ENCODE measurements around the gene CDK7.

DNA sequence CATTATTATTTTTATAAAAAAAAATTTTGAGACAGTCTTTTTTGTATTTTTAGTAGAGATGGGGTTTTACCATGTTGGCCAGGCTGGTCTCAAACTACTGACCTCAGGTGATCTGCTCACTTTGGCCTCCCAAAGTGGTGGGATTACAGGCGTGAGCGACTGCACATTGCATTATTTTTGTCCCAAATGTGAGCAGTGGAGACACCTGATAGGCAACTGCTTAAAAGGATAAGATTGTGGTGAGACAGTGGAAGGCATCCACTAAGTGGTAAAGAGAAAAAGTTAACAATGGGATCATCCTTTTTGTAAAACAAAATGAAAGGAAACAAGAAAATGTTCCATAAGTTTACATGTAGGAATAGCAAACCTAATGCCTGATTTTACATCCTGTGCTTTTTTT lies 47.3 kb upstream of the CDK7 start:
- TF ChIP-seq, protein P1, sequence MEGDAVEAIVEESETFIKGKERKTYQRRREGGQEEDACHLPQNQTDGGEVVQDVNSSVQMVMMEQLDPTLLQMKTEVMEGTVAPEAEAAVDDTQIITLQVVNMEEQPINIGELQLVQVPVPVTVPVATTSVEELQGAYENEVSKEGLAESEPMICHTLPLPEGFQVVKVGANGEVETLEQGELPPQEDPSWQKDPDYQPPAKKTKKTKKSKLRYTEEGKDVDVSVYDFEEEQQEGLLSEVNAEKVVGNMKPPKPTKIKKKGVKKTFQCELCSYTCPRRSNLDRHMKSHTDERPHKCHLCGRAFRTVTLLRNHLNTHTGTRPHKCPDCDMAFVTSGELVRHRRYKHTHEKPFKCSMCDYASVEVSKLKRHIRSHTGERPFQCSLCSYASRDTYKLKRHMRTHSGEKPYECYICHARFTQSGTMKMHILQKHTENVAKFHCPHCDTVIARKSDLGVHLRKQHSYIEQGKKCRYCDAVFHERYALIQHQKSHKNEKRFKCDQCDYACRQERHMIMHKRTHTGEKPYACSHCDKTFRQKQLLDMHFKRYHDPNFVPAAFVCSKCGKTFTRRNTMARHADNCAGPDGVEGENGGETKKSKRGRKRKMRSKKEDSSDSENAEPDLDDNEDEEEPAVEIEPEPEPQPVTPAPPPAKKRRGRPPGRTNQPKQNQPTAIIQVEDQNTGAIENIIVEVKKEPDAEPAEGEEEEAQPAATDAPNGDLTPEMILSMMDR (IDR thresholded peaks at IDR 0.05; ENCODE audit: low read depth, low read length, poor library complexity, severe bottlenecking), result no peak
- TF ChIP-seq EZH2phosphoT487 (IDR thresholded peaks at IDR 0.05; ENCODE audit: borderline replicate concordance, low read length), result no peak
